Left colon (tissue), 2 donors: ENCODE measurements around the gene MBD1. TPM values are rescaled to one million over a fixed set of nuclear protein-coding genes. Genes with fewer than 3 reads are reported as not detected.
"Not testable (repeated sequence)": the region's sequence is repeated elsewhere in the genome, so short reads cannot be mapped to it uniquely, and the experiment has no call there.

ENCODE experiments used
- ATAC-seq: fragments of 200-7000 bp; cut with Tn5 transposase; one replicate; pipeline ENCODE4 v1.9.1; 2020; ENCODE audit warnings: mild to moderate bottlenecking, moderate library complexity
- DNase-seq, 2 donors: peaks; one replicate each; pipeline ENCODE4 v3.0.0-alpha.2; 2020
- intact Hi-C, 2 donors: fragments of 100-400 bp; cut with DNase I in 1 of 2; cut with micrococcal nuclease in 1 of 2; formaldehyde crosslinking; loops; one replicate each; pipeline versions ENCODE4 v1.11.2 to v1.14.0; 2022; cut with DNase I, micrococcal nuclease
- long read RNA-seq: library from polyadenylated mRNA; unstranded; transcript quantifications from one replicate; pipeline ENCODE4 v2.0.0, GENCODE V29; 2021
- total RNA-seq, 2 donors: library from RNA; stranded (reverse); fragmentation: NEBNext Ultra II Directional; extraction: Animal tissue kit (Norgen Biotek cat#: 25700); gene quantifications; one replicate each; pipeline ENCODE4 v1.2.1, GENCODE V29; 2021
- donor health status: DM: no; HTN: no; CAD: no.
- donor health status: DM: yes; HTN: yes; CAD: no.

MBD1 gene, protein sequence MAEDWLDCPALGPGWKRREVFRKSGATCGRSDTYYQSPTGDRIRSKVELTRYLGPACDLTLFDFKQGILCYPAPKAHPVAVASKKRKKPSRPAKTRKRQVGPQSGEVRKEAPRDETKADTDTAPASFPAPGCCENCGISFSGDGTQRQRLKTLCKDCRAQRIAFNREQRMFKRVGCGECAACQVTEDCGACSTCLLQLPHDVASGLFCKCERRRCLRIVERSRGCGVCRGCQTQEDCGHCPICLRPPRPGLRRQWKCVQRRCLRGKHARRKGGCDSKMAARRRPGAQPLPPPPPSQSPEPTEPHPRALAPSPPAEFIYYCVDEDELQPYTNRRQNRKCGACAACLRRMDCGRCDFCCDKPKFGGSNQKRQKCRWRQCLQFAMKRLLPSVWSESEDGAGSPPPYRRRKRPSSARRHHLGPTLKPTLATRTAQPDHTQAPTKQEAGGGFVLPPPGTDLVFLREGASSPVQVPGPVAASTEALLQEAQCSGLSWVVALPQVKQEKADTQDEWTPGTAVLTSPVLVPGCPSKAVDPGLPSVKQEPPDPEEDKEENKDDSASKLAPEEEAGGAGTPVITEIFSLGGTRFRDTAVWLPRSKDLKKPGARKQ
- 10 to 100 TPM; 66.4 to 68.0 TPM for total RNA-seq
- long read RNA-seq, full-length matches to known transcripts, result 20 of 80 reads
- long read RNA-seq, partial matches to known transcripts, result 18 of 80 reads
- long read RNA-seq, other reads (novel, unspliced or antisense), result 42 of 80 reads

- intact Hi-C loops, result no loop called here
- ATAC-seq (peak; percentile 91), DNase-seq (peak; percentile 96 to 97)
Measured at GRCh38 chr18:50281295-50281971, at the start of gene MBD1. MBD1 (minus strand) TSS chr18:50281523; CDS start chr18:50279992, 1,531 bp downstream.

DNA sequence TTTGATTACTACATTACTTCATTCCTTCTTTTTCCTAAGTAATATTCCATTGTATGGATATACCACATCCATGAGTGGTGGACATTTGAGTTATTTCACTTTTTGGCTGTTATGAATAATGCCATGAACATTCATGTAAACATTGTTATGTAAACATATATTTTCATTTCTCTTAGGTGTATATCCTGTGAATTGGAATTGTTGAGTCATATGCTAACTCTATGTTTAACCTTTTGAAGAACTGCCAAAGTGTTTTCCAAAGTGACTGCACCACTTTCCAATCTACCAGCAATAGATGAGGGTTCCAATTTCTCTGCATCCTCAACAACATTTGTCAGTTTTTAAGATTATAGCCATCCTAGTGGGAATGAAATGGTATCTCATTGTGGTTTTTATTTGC lies 48.9 kb upstream of the MBD1 start:
- DNase-seq (no peak), ATAC-seq (no peak)
- intact Hi-C loops, result no loop called here

GRCh38 chr18:50327983-50328382 lies 46.7 kb upstream of the MBD1 start:
- DNase-seq (no peak), ATAC-seq (no peak)
- intact Hi-C loops, result no loop called here

DNA sequence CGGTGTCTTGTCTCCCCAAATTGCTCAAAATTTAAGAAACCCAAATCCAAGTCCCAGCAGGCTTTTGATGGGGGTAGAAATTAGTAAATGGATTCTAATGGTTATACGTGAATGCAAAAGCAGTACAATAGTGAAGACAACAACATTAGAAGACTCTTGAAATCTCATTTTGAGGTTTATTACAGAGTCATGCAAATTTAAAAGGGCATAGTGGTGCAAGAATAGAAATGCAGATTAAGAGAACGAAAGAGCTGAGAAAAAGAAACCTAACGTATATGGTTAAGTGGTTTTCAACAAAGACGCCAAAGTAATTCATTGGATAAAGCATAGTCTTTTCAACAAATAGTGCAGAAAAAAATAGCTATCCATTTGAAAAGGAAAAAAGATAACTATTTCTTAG lies 39.4 kb upstream of the MBD1 start:
- DNase-seq (no peak), ATAC-seq (no peak)
- intact Hi-C loops, result no loop called here

GRCh38 chr18:50315100-50315871 lies 34.0 kb upstream of the MBD1 start:
- no peak for ATAC-seq
- intact Hi-C loops, result no loop called here

GRCh38 chr18:50313873-50314460 lies 32.6 kb upstream of the MBD1 start:
- ATAC-seq (no peak), DNase-seq (no peak)
- intact Hi-C loops, result no loop called here

More at GRCh38 chr18:50315100-50315871, 34.0 kb upstream of the MBD1 start:
- DNase-seq, result no peak

DNA sequence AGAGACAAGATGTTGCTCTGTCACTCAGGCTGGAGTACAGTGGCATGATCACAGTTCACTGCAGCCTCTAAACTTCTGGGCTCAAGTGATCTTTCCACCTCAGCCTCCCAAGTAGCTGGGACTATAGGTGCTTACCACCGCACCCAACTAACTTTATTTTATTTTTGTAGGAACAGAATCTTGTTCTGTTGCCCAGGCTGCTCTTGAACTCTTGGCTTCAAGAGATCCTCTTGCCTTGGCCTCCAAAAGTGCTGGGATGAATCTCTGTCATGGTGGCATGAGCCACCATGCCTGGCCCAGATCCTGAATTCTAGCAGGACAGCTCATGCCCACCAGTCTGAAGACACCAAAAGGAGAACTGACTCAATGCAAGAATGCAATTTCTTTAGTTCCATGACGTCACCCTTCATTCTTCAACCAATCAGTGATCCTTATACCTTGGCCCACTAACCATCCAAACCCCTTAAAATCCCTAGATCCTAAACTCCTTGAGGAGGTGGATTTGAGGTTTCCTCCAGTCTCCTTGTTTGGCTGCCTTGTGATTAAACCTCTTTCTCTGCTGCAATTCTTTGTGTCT lies 31.8 kb upstream of the MBD1 start:
- intact Hi-C loops, result no loop called here
- DNase-seq (no peak), ATAC-seq (no peak)

- ATAC-seq (no peak), DNase-seq (no peak)
Measured at GRCh38 chr18:50312296-50313030, 31.1 kb upstream of the MBD1 start.

GRCh38 chr18:50311650-50312049 lies 30.3 kb upstream of the MBD1 start:
- no peak for DNase-seq
- ATAC-seq, result no peak
- intact Hi-C loops, result no loop called here

More at GRCh38 chr18:50312296-50313030, 31.1 kb upstream of the MBD1 start:
- intact Hi-C loops, result no loop called here

DNA sequence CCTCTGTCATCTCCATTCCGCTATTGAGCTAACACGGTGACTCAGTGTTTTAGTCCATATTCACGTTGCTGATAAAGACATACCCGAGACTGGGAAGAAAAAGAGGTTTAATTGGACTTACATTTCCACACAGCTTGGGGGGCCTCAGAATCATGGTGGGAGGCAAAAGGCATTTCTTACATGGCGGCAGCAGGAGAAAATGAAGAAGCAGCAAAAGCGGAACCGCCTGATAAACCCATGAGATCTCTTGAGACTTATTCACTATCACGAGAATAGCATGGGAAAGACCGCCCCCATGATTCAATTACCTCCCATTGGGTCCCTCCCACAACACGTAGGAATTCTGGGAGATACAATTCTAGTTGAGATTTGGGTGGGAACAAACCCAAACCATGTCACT lies 28.8 kb upstream of the MBD1 start:
- ATAC-seq, result no peak
- intact Hi-C loops, result no loop called here
- DNase-seq, result no peak

- ATAC-seq, DNase-seq, intact Hi-C loops: not testable (repeated sequence)
Measured at GRCh38 chr18:50308851-50309250, 27.5 kb upstream of the MBD1 start.

DNA sequence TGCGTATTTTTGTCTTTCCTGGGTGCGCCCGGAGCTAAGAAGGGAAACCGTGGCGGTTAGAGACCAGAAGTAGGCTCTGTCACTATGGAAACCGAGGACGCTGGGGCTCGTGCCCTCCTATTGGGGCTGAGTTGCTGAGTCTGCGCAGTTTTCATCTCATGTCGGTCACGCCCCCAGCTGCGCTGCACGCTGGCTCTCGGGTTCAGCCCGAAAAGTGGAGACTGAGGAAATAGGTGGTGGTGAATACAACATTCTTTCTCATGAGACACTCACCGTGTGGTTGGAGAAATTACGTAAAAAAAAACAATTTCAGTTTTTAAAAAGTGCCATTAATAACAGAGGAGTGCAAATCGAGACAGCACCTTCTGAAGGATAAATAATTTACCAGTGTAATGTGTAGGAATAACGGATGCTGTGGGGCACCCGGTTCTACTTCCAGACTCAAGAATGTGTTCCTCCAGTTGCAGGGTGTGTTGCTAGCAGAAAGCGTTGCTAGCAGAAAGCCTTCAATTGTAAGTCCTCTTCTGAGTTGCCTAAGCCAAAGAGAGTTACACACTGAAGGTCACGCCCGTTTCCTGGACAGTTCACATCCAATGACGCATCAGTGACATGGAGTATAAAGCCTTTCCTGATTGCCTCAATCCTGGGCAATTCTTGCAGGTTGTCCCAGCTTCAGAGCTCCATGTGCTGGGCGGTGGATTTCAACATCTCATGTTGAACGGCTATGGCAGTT lies 26.6 kb upstream of the MBD1 start:
- ATAC-seq, result peak; percentile 99
- peak; percentile 95 to 96 for DNase-seq
- intact Hi-C loops, result no loop called here

DNA sequence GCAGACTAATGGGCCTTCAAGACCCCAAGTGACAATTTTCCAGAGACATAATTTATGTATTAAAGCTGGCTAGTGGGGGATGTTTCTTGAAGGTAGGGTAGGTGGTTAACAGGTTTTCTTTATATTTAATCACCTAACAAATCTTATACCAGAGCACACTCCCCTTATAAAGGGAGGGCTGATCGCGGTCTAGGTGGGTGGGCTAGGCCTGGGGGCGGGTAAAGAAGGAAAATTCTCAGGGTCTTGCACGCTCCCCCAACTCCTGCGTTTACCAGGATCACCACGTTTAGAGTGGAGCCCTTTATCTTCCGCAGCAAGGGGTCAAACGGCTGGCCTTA lies 26.0 kb upstream of the MBD1 start:
- DNase-seq (no peak), ATAC-seq (no peak)
- intact Hi-C loops, result no loop called here

- no peak for DNase-seq
- intact Hi-C loops, result no loop called here
- ATAC-seq, result no peak
Measured at GRCh38 chr18:50306944-50307343, 25.6 kb upstream of the MBD1 start.

GRCh38 chr18:50301074-50301473 lies 19.8 kb upstream of the MBD1 start:
- intact Hi-C loops, result no loop called here
- ATAC-seq (no peak), DNase-seq (no peak)

- DNase-seq (no peak), ATAC-seq (no peak)
- intact Hi-C loops, result no loop called here
Measured at GRCh38 chr18:50299626-50300388, 18.5 kb upstream of the MBD1 start.
